ENCODE results near the gene RPP38.

DNA sequence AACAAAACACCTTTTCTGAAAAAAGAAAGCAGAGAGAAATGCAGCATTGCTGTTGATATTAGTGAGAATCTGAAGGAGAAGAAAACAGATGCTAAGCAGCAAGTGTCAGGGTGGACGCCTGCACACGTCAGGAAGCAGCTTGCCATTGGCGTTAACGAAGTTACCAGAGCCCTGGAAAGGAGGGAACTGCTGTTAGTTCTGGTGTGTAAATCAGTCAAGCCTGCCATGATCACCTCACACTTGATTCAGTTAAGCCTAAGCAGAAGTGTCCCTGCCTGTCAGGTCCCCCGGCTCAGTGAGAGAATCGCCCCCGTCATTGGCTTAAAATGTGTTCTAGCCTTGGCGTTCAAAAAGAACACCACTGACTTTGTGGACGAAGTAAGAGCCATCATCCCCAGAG is 6.4 kb downstream of the RPP38 start:
- TF ChIP-seq, protein P1, sequence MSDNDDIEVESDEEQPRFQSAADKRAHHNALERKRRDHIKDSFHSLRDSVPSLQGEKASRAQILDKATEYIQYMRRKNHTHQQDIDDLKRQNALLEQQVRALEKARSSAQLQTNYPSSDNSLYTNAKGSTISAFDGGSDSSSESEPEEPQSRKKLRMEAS (IDR thresholded peaks at IDR 0.05; ENCODE audit: low read depth, low read length) = no peak
- no peak for TF ChIP-seq EZH2 (IDR thresholded peaks at IDR 0.05; ENCODE audit: borderline replicate concordance, control insufficient read depth, low read depth, low read length)
- TF ChIP-seq, protein P2, sequence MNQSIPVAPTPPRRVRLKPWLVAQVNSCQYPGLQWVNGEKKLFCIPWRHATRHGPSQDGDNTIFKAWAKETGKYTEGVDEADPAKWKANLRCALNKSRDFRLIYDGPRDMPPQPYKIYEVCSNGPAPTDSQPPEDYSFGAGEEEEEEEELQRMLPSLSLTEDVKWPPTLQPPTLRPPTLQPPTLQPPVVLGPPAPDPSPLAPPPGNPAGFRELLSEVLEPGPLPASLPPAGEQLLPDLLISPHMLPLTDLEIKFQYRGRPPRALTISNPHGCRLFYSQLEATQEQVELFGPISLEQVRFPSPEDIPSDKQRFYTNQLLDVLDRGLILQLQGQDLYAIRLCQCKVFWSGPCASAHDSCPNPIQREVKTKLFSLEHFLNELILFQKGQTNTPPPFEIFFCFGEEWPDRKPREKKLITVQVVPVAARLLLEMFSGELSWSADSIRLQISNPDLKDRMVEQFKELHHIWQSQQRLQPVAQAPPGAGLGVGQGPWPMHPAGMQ (IDR thresholded peaks at IDR 0.05; ENCODE audit: borderline replicate concordance) = no peak
